HepG2 (cell line): ENCODE results near the gene SCEL. TPM values are rescaled to one million over a fixed set of nuclear protein-coding genes. Genes with fewer than 3 reads are reported as not detected.

ENCODE experiments used
- BCL6 ChIP-seq: IDR thresholded peaks from 2 replicates; pipeline ENCODE4 v1.6.1; 2016; ENCODE audit warnings: missing genetic modification reagents, missing compliant biosample characterization
- BORCS8-MEF2B ChIP-seq: sonication (generic); formaldehyde crosslinking; IDR thresholded peaks from 2 replicates; pipeline ENCODE4 v1.8.0; 2022; ENCODE audit warnings: mild to moderate bottlenecking, missing genetic modification reagents
- BRCA1 ChIP-seq: sonication (generic); formaldehyde crosslinking; IDR thresholded peaks from 2 replicates; pipeline ENCODE4 v1.4.0; 2020; ENCODE audit warnings: missing genetic modification reagents
- GFI1 ChIP-seq: sonication (generic); formaldehyde crosslinking; IDR thresholded peaks from 2 replicates; pipeline ENCODE4 v1.5.0; 2020; ENCODE audit warnings: missing genetic modification reagents, mild to moderate bottlenecking, borderline replicate concordance
- HHEX ChIP-seq: IDR thresholded peaks from 2 replicates; pipeline ENCODE4 v1.6.1; 2016; ENCODE audit warnings: control low read depth
- KLF6 ChIP-seq: IDR thresholded peaks from 2 replicates; pipeline ENCODE4 v1.8.0; 2016; ENCODE audit warnings: missing biosample characterization, missing genetic modification reagents
- MAFF ChIP-seq: IDR thresholded peaks from 2 replicates; pipeline ENCODE4 v1.6.1; 2011; ENCODE audit warnings: low read depth, low read length, improper control_type of control experiment
- MXD1 ChIP-seq: sonication (generic); formaldehyde crosslinking; IDR thresholded peaks from 2 replicates; pipeline ENCODE4 v1.4.0; 2020; ENCODE audit warnings: mild to moderate bottlenecking, missing genetic modification reagents
- PAXIP1 ChIP-seq: sonication (generic); formaldehyde crosslinking; conservative IDR thresholded peaks from 2 replicates; pipeline ENCODE4 v1.4.0; 2020; ENCODE audit warnings: mild to moderate bottlenecking, missing genetic modification reagents, moderate library complexity
- POLR2A ChIP-seq, 2 experiments: IDR thresholded peaks; 2 replicates each; pipeline ENCODE4 v1.6.1; 2011; ENCODE audit warnings: low read depth in 2 of 2, low read length in 2 of 2, mild to moderate bottlenecking in 1 of 2, moderate library complexity in 1 of 2; ENCODE audit not compliant: insufficient read depth in 1 of 2
- PRMT3 ChIP-seq: sonication (generic); formaldehyde crosslinking; IDR thresholded peaks from 2 replicates; pipeline ENCODE4 v1.8.1; 2022; ENCODE audit warnings: low read depth, mild to moderate bottlenecking, moderate library complexity, missing genetic modification reagents, borderline replicate concordance
- RBM39 ChIP-seq: fragments of 200-400 bp; formaldehyde crosslinking; IDR thresholded peaks from one replicate; pipeline ENCODE4 v1.6.1; 2018; ENCODE audit warnings: antibody characterized with exemption, mild to moderate bottlenecking, low read depth, low read length; ENCODE audit not compliant: poor library complexity, severe bottlenecking
- SKI ChIP-seq: fragments of 450-650 bp; IDR thresholded peaks from one replicate; pipeline ENCODE4 v1.6.1; 2018; ENCODE audit warnings: mild to moderate bottlenecking; ENCODE audit not compliant: partially characterized antibody
- SOX13 ChIP-seq, 3 experiments: fragments of 450-650 bp in 1 of 3; sonication (generic) in 1 of 3; formaldehyde crosslinking in 1 of 3; IDR thresholded peaks in 2 of 3; conservative IDR thresholded peaks in 1 of 3; 2 replicates each; pipeline versions ENCODE4 v1.5.0 to v1.6.1; 2016 to 2020; ENCODE audit warnings: antibody characterized with exemption in 1 of 3, mild to moderate bottlenecking in 1 of 3, missing compliant biosample characterization in 1 of 3, missing genetic modification reagents in 1 of 3, moderate library complexity in 1 of 3
- SRF ChIP-seq: IDR thresholded peaks from 2 replicates; pipeline ENCODE4 v1.6.1; 2011; ENCODE audit warnings: mild to moderate bottlenecking, low read depth, low read length, moderate library complexity
- SUZ12 ChIP-seq: fragments of 150-350 bp; IDR thresholded peaks from 2 replicates; pipeline ENCODE4 v1.6.1; 2014; ENCODE audit warnings: low read depth, low read length
- ZBTB4 ChIP-seq: sonication (generic); formaldehyde crosslinking; IDR thresholded peaks from 2 replicates; pipeline ENCODE4 v1.4.0; 2020; ENCODE audit warnings: missing genetic modification reagents, mild to moderate bottlenecking, borderline replicate concordance
- ZNF207 ChIP-seq: fragments of 450-650 bp; IDR thresholded peaks from 2 replicates; pipeline ENCODE4 v1.6.1; 2016; ENCODE audit warnings: antibody characterized with exemption, borderline replicate concordance
- ZNF513 ChIP-seq: sonication (generic); formaldehyde crosslinking; conservative IDR thresholded peaks from 2 replicates; pipeline ENCODE4 v1.5.0; 2020; ENCODE audit warnings: missing genetic modification reagents
- ZNF619 ChIP-seq: sonication (generic); formaldehyde crosslinking; IDR thresholded peaks from 2 replicates; pipeline ENCODE4 v1.4.0; 2020; ENCODE audit warnings: mild to moderate bottlenecking, missing genetic modification reagents
- polyA plus RNA-seq, 8 experiments: library from polyadenylated mRNA; depleted of rRNA in 3 of 8; stranded (reverse) in 7 of 8; unstranded in 1 of 8; fragments of >200 nt; fragmentation: Illumina TruSeq in 4 of 8; extraction: Trizol in 4 of 8; gene quantifications; 2 replicates each; pipeline versions ENCODE4 v1.2.1 to v1.2.3, GENCODE V29; 2011 to 2016; ENCODE audit warnings: low read depth in 4 of 8, missing spikeins in 1 of 8, mixed read lengths in 1 of 8; ENCODE audit not compliant: insufficient read depth in 1 of 8
- total RNA-seq, 5 experiments: library from RNA; depleted of rRNA; stranded (reverse); fragments of >200 nt; fragmentation: Illumina TruSeq; extraction: Trizol; gene quantifications; 2 replicates each; pipeline ENCODE4 v1.2.3, GENCODE V29; 2016; ENCODE audit warnings: low read depth in 1 of 5

SCEL gene
- total and polyA plus RNA-seq, 2 of the 13 experiments (the other 11 are each of a cell fraction or from before 2014, with no cell fraction given), result not detected

- TF ChIP-seq PAXIP1 (CRISPR knock-in tag) (peak; percentile 41; the same call in 1 of the 2 replicates), SUZ12 (no peak), RBM39 (no peak), SOX13 (IDR thresholded peaks at IDR 0.05) (no peak), SOX13 (CRISPR knock-in tag; conservative IDR thresholded peaks at IDR 0.05 in 1 of 2, IDR thresholded peaks at IDR 0.05 in 1 of 2) (peak in 1 of 2 experiments; percentile 31; a peak in 1 of 4 replicates), MAFF (no peak), SKI (no peak), KLF6 (CRISPR knock-in tag) (no peak), POLR2A (IDR thresholded peaks at IDR 0.05; ENCODE audit: insufficient read depth in 1 of 2, low read depth in 2 of 2, low read length in 2 of 2) (no peak), BORCS8-MEF2B (no peak), BCL6 (CRISPR knock-in tag) (0 out of 2 replicates have a peak, but pooled peaks have one; percentile 17), ZNF513 (CRISPR knock-in tag) (no peak), GFI1 (CRISPR knock-in tag) (peak; percentile 33; the same call in 1 of the 2 replicates), SRF (no peak), ZBTB4 (CRISPR knock-in tag) (no peak), BRCA1 (CRISPR knock-in tag) (no peak), PRMT3 (CRISPR knock-in tag) (no peak), ZNF207 (no peak), HHEX (CRISPR knock-in tag) (no peak), ZNF619 (no peak), MXD1 (CRISPR knock-in tag) (no peak)
These were observed 157.4 kb downstream of the SCEL start (continued) for GRCh38 chr13:77692746-77693448.
